ENCODE measurements around the gene BTBD7. TPM values are rescaled to one million over a fixed set of nuclear protein-coding genes. Genes with fewer than 3 reads are reported as not detected.

Gene BTBD7
- total RNA-seq, 1 experiment from 2014 or later = 32.5 TPM

- Mint-ChIP-seq H3K27ac (ENCODE audit: low read depth, unreplicated experiment) (no peak overlapping the region), H3K9me3 (ENCODE audit: unreplicated experiment) (no peaks in the 10 kb centered on the region), H3K27me3 (ENCODE audit: insufficient read depth, unreplicated experiment) (no peaks in the 10 kb centered on the region), H3K36me3 (ENCODE audit: insufficient read depth, unreplicated experiment) (peaks cover 35% of the 10 kb centered on the region), H3K4me1 (ENCODE audit: insufficient read depth, unreplicated experiment) (peaks cover 36% of the 10 kb centered on the region), H3K4me3 (ENCODE audit: unreplicated experiment) (no peak overlapping the region)
- no TSS peak for BruUV-seq (replicated peaks)
- POLR2A ChIA-PET = interaction anchor here (1.2 to 3.8 kb wide), 2 partner anchors 8 to 56 kb away, joined by 3 to 16 read pairs; no protein-coding TSS in a partner anchor
- TF ChIP-seq CTCF (IDR thresholded peaks at IDR 0.05; ENCODE audit: unreplicated experiment) = no peak
- intact Hi-C loops (cut with micrococcal nuclease) = no loop called here
- CTCF ChIA-PET = interaction anchor here (0.7 kb wide), 1 partner anchor 11 kb away, joined by 7 read pairs; no protein-coding TSS in a partner anchor
- no peak for DNase-seq (ENCODE audit: unreplicated experiment)
Measured at GRCh38 chr14:93322929-93323599, 9.8 kb downstream of the BTBD7 start.

GRCh38 chr14:93320489-93320888 is 12.3 kb downstream of the BTBD7 start:
- ChIA-PET POLR2A (interaction anchor here (1.1 to 3.8 kb wide), 2 partner anchors 11 to 14 kb away, joined by 3 to 16 read pairs; no protein-coding TSS in a partner anchor), CTCF (interaction anchor here (0.6 kb wide), 1 partner anchor 679 kb away, joined by 3 read pairs; no protein-coding TSS in a partner anchor)
- Mint-ChIP-seq H3K9me3 (ENCODE audit: unreplicated experiment) (no peaks in the 10 kb centered on the region), H3K27me3 (ENCODE audit: insufficient read depth, unreplicated experiment) (no peaks in the 10 kb centered on the region), H3K4me1 (ENCODE audit: insufficient read depth, unreplicated experiment) (peaks cover 53% of the 10 kb centered on the region), H3K36me3 (ENCODE audit: insufficient read depth, unreplicated experiment) (peaks cover 34% of the 10 kb centered on the region), H3K27ac (ENCODE audit: low read depth, unreplicated experiment) (no peak overlapping the region), H3K4me3 (ENCODE audit: unreplicated experiment) (no peak overlapping the region)
- BruUV-seq (replicated peaks) = no TSS peak
- no peak for TF ChIP-seq CTCF (IDR thresholded peaks at IDR 0.05; ENCODE audit: unreplicated experiment)
- DNase-seq (ENCODE audit: unreplicated experiment) = no peak
- intact Hi-C loops (cut with micrococcal nuclease) = no loop called here

GRCh38 chr14:93319958-93320357 is 12.9 kb downstream of the BTBD7 start:
- H3K36me3 Mint-ChIP-seq (ENCODE audit: insufficient read depth, unreplicated experiment) = peaks cover 29% of the 10 kb centered on the region
- DNase-seq (ENCODE audit: unreplicated experiment) = no peak
- H3K4me3 Mint-ChIP-seq (ENCODE audit: unreplicated experiment) = no peak overlapping the region
- no peaks in the 10 kb centered on the region for H3K27me3 Mint-ChIP-seq (ENCODE audit: insufficient read depth, unreplicated experiment)
- intact Hi-C loops (cut with micrococcal nuclease) = no loop called here
- CTCF ChIA-PET = no interaction called here
- no TSS peak for BruUV-seq (replicated peaks)
- H3K27ac Mint-ChIP-seq (ENCODE audit: low read depth, unreplicated experiment) = peak overlapping the region; percentile 10
- peaks cover 52% of the 10 kb centered on the region for H3K4me1 Mint-ChIP-seq (ENCODE audit: insufficient read depth, unreplicated experiment)
- TF ChIP-seq CTCF (IDR thresholded peaks at IDR 0.05; ENCODE audit: unreplicated experiment) = no peak
- POLR2A ChIA-PET = interaction anchor here (0.8 to 3.8 kb wide), 3 partner anchors 11 to 36 kb away, joined by 3 to 16 read pairs (median 3); no protein-coding TSS in a partner anchor
- no peaks in the 10 kb centered on the region for H3K9me3 Mint-ChIP-seq (ENCODE audit: unreplicated experiment)

GRCh38 chr14:93319494-93319893 is 13.3 kb downstream of the BTBD7 start:
- intact Hi-C loops (cut with micrococcal nuclease) = no loop called here
- H3K36me3 Mint-ChIP-seq (ENCODE audit: insufficient read depth, unreplicated experiment) = peaks cover 24% of the 10 kb centered on the region
- no peak for DNase-seq (ENCODE audit: unreplicated experiment)
- no peaks in the 10 kb centered on the region for H3K9me3 Mint-ChIP-seq (ENCODE audit: unreplicated experiment)
- TF ChIP-seq CTCF (IDR thresholded peaks at IDR 0.05; ENCODE audit: unreplicated experiment) = no peak
- H3K27ac Mint-ChIP-seq (ENCODE audit: low read depth, unreplicated experiment) = peak overlapping the region; percentile 10
- no peak overlapping the region for H3K4me3 Mint-ChIP-seq (ENCODE audit: unreplicated experiment)
- no TSS peak for BruUV-seq (replicated peaks)
- CTCF ChIA-PET = no interaction called here
- POLR2A ChIA-PET = interaction anchor here (0.8 to 3.8 kb wide), 2 partner anchors 12 to 36 kb away, joined by 3 to 16 read pairs; no protein-coding TSS in a partner anchor
- H3K27me3 Mint-ChIP-seq (ENCODE audit: insufficient read depth, unreplicated experiment) = no peaks in the 10 kb centered on the region
- H3K4me1 Mint-ChIP-seq (ENCODE audit: insufficient read depth, unreplicated experiment) = peaks cover 47% of the 10 kb centered on the region

All from MCF 10A (cell line).